Cardiac septum (tissue), 1 donor: ENCODE results near the gene PCED1B. TPM values are rescaled to one million over a fixed set of nuclear protein-coding genes. Genes with fewer than 3 reads are reported as not detected.

Experiments
- DNase-seq: peaks from one replicate; pipeline ENCODE4 v3.0.0-alpha.2; 2020; ENCODE audit warnings: low spot score
- intact Hi-C: fragments of 100-400 bp; cut with DNase I; formaldehyde crosslinking; loops from one replicate; pipeline ENCODE4 v1.14.0; 2022
- total RNA-seq: library from RNA; stranded (reverse); fragmentation: NEBNext Ultra II Directional; extraction: Animal tissue kit (Norgen Biotek cat#: 25700); gene quantifications from one replicate; pipeline ENCODE4 v1.2.1, GENCODE V29; 2021
- donor health status: DM: no; HTN: no; CAD: no.

The PCED1B gene
- total RNA-seq, 1 donor from 2014 or later: 1.9 TPM

DNA sequence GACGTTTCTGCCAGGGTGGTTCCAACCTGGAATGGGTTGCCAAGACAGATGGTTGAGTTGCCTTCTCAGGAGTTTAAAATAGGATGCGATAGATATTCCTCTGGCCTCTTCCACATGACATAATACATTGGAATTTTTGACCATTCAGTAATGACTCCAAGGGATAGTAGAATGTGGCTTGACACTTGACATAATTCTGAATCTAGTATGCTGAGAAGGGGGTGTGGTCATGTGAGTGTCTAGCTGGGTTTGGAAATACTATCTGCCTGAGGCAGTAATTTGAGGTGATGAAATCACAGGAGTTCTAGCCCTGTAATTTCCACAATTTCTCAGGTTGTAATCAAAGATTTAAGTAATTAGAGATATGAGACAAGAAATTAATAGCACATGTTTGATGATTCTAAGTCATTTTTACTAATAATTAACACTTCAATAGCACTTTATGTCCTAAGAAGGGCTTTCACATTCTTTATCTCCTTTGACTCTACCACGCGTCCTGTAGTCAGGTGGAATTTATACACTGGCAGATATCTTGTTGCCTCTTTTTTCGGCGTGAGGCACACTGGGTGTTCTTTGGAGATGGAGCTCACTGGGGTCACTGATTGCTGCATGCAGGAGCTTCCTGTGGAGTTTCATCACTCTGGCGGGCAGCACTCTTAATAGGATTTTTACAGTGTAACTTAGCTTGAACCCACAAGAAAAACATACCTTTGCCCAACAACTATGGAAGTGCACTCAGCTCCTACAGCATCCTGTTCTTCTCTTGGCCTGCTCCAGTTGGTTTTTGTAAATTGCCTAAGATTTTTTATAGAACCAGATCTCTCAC lies 3.6 kb downstream of the PCED1B start:
- intact Hi-C loops: loop anchor here (5.0 kb wide), 1 partner anchor 194 kb away; no protein-coding TSS in a partner anchor
- DNase-seq: no peak

DNA sequence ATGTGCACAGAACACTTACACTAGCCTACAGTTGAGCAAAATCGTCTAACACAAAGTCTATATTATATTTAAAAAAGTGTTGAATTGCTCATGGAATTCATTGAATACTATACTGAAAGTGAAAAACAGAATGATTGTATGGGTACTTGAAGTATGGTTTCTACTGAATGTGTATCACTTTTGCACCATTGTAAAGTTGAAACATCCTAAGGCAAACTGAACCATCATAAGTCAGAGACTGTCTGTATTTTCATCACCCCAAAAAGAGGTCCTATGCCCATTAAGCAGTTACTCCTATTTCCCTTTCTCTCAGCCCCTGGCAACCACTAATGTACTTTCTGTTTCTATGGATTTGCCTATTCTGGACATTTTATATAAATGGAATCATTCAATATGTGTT lies 4.8 kb downstream of the PCED1B start:
- DNase-seq: no peak
- intact Hi-C loops: loop anchor here (5.0 kb wide), 1 partner anchor 193 kb away; no protein-coding TSS in a partner anchor

DNA sequence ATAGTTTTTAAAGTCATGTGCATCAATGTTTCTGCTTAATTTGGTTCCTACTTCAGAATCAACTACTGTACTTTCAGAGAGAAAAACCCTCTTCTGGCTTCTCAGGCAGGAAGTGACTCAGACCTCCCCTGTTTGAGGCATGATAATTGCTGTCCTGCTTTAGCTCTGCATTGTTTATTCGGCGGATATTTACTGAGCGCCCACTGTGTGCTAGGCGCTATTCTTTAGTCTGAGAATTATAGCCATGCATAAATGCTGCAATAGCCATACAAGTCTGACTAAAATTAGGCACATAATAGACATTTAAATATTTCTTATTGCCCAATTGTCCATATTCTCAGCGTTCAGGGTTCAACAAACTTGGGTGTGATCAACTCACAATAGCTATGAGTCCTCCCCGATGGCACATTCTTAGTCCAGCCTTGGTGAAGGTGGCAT lies 6.4 kb downstream of the PCED1B start:
- DNase-seq: no peak
- intact Hi-C loops: no loop called here

DNA sequence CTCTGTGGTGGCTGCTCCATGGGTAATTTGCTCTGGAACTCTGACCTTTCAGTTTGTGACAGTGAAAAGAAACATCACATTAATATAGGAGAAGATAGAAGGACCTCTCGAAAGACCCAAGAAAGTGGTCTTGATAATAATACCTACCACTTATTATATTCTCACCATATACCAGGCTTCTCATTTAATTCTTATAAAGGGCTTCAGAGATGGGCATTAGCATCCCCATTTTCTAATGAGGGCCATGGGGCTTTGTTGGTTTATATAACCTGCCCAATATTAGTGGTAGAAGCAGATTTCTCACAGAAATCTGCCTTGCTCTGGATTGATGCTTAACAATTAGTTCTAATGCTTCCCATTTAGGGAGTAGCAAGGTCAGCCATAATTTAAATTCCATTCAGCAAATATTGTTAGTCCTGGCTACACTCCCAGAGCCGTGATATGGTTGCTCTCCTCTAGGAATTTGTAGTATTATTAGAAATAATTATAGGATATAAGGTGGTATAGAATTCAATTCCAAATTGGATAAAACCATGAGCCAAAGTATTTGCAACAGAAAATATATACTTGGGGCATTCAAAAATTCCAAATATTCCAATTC lies 7.8 kb downstream of the PCED1B start:
- intact Hi-C loops: no loop called here
- no peak for DNase-seq

DNA sequence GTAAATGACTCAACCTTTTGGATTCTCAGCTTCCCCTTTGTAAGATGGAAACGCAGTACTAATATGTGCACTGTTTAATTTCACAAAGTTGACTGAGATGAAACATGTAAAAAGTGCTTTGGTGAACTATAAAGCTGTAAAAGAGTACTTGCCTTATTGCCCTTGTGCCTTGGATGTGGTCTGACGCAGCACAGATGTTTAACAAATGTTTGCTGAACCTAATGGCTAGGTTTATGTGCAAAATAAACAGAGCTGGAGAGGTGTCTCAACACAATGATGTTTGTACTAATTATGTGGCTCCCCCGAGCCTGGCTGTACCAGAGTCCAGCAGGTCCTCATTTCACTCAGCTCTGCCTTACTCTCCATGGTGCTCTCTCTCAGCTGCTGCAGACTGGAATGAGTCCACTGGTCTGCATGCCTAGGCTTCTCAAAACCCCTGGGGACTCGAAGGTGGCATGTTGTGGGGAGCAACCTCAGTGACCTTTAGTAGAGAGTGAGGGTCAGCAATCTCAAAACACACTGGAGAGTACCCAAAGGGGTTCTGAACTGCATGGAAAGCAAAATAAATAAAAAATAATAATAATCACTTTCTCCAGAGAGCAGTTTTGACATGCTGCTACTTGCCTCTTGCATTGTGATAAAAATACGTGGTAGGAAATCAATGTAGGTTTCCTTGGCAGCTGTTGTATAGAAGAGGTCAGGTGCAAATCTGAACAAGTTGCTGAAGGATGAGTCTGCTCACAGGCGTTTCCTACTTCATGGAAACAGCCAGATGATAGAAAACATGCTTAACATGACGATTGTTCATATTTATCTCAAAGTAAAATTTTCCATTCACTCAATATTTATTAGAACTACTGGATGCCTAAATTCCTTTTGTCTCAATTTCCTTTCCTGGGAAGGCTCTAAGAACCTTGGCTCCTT lies 8.9 kb downstream of the PCED1B start:
- intact Hi-C loops: no loop called here
- no peak for DNase-seq

DNA sequence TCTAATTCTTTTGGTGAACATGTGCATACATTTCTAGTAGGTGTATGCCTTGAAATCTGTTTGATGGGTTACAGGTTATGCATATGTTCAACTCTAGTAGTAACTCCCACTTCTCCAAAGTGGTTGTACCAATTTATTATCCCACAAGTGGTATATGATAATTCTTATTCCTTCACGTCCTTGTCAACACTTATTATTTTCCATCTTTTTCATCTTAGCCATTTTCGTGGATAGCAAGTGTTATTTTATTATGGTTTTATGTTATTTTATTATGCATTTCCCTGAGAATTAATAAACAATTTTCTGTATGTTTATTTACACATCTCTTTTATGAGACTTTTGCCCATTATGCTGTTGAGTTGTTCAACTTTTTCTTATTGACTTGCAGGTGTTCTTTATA lies 11.6 kb downstream of the PCED1B start:
- intact Hi-C loops: no loop called here
- DNase-seq: no peak

DNA sequence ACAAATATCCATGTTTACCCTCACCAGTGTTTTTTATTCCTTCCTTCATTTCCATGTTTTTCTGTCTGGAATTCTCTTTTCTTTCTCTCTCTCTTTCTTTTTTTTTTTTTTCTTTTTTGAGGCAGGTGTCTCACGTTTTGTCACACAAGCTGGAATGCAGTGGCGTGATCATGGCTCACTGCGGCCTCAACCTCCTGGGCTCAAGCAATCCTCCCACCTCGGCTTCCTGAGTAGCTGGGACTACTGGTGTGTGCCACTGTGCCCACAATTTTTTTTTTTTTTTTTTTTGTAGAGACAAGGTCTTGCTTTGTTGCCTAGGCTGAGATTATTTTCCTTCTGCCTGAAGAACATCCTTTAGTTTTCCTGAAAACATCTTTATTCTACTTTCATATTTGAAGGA lies 15.4 kb downstream of the PCED1B start:
- intact Hi-C loops: no loop called here
- no peak for DNase-seq

DNA sequence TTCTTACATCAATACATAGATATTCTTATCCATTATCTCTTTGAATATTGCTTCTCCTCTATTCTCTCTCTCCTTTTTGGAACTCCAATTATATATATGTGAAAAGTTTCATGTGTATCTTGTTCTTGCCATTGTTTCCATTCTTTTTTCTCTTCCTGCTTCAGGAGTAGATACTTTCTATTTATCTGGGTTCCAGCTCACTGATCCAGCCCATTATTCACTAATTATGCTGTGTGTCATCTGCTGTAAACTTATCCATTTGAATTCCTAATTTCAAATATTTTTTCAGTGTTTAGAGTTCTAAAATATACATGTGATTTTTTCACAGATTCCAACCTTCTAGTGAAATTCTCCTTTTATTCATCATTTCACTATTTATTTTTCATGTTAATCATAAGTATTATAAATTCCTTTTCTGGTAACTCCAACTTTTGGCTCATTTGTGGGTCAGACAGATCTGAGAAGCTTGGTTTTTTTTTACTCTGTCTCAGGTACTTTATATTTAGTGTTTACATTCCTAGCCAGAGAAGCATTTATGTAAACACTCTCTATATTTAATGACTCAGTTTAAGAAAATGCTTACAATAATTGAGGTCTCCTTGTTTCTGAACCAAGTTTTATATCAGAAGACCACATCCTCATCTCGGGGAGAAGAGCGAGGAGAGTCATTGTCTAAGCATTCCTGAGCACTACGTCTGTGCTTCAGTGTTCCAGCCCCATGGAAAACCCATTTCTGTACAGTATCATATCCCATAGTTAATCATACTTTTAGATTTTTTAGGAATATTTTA lies 16.2 kb downstream of the PCED1B start:
- DNase-seq: no peak
- intact Hi-C loops: no loop called here

DNA sequence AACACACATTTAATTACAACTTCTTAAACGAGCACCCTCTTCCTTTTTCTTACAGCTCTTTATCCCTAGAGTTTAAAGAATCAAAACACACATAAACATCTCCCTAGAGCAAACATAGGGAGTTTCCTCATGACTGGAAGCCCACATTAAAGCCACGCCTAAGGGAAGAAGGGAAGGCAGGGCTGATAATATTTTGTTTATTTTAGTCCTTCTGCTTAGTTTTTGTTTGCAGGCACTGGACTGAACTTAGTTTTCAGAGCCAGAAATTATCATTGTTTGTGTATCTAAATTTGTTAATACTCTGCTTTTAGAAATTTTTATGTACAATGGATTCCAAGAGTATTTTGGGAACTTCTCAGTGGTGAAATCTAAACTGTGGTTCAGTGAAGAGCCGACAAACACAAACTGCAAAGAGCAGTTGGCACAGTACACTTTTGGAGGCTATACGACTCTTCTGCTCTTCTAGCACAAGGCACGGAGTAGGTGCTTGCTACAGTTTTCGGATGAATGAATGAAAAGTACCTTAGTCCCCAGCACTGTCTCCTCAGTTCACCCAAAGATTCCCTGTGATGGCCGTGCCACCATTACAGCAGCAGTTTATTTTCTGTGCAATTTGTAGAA lies 18.0 kb downstream of the PCED1B start:
- no peak for DNase-seq
- intact Hi-C loops: no loop called here

DNA sequence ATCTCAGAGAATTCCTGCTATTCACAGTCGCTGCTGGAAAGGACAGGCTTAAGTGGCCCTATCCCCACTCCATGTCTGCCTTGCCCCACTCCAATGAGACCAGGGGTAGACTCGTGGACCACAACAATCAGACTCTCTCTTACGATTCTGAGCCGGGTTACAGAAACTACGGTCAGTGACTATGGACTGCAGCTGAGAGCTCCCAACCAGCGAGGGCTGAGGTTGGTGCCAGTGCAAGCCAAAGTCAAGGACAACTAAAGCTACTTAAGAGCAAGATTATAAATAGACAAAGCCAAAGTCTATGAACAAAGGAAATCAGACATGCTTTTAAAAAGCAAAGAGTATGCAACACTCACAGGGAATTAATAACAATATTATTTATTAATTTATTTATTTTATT lies 18.7 kb downstream of the PCED1B start:
- DNase-seq: no peak
- intact Hi-C loops: no loop called here

DNA sequence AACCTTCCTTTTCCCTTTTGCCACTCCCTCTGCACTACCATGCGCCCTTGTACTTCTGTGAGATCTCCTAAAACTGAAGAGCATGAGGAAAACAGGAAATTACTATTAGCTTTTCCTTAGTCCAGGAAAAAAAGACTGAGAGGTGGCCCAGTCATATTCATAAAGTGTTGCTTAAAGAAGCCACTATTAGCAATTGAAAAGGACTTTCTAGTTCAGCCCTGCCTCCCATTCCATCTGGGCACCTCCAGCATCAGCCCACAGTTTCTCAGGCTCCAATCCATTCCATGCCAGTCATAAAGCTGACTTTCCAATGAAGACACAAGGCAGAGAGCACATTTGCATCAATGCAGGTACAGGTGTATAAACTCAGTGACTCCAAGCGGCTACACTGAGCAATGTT lies 20.2 kb downstream of the PCED1B start:
- intact Hi-C loops: no loop called here
- DNase-seq: no peak

DNA sequence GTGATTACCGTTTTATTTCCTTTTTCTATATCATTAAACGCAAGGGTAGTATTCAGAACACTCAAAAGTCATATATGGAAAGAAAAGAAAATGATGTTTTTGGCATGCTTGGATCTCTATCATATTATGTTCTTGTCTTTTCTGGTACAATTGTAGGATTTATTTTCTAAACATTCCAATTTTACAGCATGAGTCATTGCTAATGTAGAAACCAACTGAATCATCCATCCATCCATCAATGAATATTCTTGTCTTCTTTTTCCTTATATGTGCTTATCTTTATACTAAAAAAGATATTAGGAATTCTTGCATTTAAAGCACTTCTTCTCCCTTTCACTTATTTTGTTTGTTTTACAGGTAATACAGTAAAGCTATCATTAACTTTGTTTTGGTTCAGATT lies 20.7 kb downstream of the PCED1B start:
- intact Hi-C loops: no loop called here
- no peak for DNase-seq

DNA sequence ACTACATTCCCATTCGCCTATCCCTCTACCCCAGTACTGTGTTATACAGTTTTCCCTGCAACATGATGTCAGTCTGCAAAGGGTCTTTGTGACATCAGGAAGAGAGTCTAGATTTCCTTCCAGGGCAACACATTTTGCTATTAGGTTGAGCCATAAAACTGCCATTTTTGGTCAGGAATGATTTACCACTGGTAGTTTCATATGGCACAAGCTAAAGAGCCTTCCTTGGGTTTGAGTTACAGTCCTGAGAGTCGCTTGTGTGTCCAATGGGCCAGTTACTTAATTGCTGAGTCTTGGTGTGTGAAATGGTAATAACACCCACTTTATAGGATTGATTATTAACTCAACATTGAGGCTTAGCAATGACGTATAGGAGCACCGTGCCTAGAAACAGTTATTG lies 23.0 kb downstream of the PCED1B start:
- intact Hi-C loops: no loop called here
- DNase-seq: no peak

DNA sequence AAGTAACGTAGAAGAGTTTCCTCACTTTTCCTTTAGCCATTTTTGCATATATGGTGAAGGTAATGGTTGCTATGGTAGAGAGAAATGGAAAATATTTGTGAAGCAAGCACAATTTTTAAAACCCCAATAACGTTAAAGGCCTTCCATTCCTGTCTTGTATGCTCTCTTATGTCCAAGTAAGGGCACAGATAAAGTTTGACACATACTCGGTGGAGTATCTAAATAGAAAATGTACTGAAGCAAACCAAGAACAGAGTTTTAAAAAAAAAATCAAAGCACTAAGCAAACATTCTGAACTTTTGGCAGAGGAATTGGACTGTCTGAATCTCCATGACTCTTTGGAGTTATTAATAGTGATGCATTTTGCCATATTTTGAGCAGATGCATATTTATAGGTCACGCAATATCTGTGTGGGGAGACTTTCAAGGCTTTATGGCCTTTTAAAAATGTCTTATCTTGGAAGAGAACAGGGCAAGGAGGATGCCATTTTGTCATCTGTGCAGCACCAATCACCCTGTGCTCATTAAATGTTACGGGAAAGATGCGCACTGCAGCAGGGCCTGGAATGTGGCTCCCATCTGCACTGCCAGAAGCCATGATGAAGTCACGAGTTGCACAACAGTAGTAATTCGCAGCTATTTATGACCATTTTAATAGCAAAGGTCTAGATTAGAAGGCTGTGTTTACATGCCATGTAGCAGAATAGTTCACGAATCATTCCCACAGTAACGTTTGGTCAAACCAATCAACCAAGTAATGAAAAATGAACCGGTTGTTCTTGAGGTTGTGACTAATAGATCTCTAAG lies 23.6 kb downstream of the PCED1B start:
- no peak for DNase-seq
- intact Hi-C loops: no loop called here

DNA sequence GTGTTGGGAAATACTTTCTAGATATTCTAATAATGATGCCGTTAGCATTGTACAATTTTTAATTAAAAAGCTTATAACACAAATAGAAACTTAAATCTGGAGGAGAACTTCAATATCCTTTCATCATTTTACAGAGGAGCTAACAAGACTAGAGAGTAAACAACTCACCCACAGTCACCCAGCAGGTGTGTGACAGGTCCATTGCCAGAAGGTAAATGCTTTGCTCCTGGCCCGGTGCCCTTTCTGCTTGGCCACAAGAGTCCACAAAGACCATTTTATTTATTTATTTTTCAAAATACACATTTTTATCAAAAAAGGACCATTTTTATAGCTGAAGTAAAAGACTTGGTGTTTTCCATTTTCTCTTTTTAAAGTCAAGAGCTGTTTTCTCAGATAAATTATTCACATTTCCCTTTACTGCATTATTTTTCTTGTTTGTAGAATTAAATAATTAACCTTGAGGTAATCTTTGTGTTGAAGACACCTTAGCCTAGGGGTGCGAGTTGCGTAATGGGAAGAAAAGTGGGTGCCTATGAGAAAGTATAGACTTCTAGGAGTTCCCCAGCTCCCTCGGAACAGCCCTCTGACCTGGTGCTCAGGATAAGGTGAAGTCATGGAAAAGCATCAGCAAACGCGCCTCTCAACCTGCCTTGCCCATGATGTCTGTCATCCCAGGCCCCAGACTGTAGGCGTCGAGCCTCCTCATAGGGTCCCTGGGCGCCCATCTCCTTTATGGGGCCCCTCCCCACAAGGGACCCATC lies 26.7 kb downstream of the PCED1B start:
- intact Hi-C loops: no loop called here
- no peak for DNase-seq

DNA sequence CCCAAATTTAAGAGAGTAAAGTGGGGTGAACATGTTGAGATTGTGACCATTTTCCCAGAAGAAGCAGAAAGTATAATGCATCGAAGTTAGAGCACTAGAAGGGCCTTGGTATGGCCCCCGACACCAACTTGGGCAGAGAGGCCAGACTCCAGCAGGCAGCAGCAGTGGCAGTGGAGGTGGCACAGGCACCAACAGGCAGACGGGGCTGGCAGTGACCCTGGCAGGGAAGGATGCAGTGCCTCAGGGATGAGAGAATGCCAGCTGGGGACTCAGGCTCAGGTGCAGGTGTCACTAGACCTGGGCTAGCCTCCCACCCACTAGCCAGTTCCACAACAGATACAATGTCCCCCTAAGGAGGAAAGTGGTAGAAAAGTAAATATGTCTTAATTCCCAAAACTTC lies 28.0 kb downstream of the PCED1B start:
- DNase-seq: no peak

DNA sequence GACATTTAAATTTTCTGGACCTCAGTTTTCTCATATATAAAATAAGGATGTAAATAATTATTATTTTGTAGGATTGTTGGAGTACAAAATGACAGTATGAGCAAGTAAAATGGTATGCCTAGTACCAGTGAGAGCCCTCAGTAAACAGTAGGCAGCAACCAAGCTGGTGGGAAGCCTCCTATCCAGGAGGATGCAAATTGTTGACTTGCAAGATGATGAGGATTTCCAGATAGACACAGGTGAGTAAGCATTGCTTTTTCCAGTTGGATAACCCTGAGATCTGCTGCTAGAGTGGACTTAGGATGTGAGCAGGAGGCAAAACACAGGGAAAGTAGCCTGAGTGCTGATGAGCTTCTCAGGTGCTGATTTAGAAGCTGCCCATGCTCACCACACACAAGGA lies 28.5 kb downstream of the PCED1B start:
- DNase-seq: no peak
- intact Hi-C loops: no loop called here

More for the DNA sequence above, 28.0 kb downstream of the PCED1B start:
- intact Hi-C loops: no loop called here
